IMR-90 (cell line): ENCODE data around the gene C2orf92. TPM values are rescaled to one million over a fixed set of nuclear protein-coding genes. Genes with fewer than 3 reads are reported as not detected.

Source experiments
- ATAC-seq: fragments of 200-7000 bp; cut with Tn5 transposase; 2 replicates; pipeline ENCODE4 v1.9.1; 2020; ENCODE audit warnings: low read depth, mild to moderate bottlenecking, moderate library complexity
- BruUV-seq: library from RNA; stranded (reverse); fragments of 400-500 nt; replicated peaks from 2 replicates; lab custom pipeline; 2021; lab: Mats Ljungman, UMichigan
- CTCF ChIA-PET: fragments of 300-600 bp; formaldehyde crosslinking; extraction: SDS; loops from one replicate; lab custom pipeline; 2021; ENCODE audit warnings: antibody characterized with exemption; lab: Yijun Ruan, JAX
- POLR2A ChIA-PET: fragments of 300-600 bp; sonication (Branson Sonifier 250); formaldehyde crosslinking; loops from one replicate; lab custom pipeline; 2022; ENCODE audit warnings: antibody characterized with exemption; ENCODE audit not compliant: unreplicated experiment; lab: Charles Lee
- DNase-seq: peaks from one replicate; pipeline ENCODE4 v3.0.0; 2013
- H2AFZ ChIP-seq: replicated peaks from 2 replicates; pipeline ENCODE3; 2013; ENCODE audit warnings: low read length, mild to moderate bottlenecking; ENCODE audit not compliant: poor library complexity
- H2AK5ac ChIP-seq: 2 replicates; pipeline ENCODE4 v1.6.1; 2013; ENCODE audit warnings: low read depth, low read length, inconsistent platforms
- H2AK9ac ChIP-seq: replicated peaks from 2 replicates; pipeline ENCODE3; 2013; ENCODE audit warnings: mild to moderate bottlenecking, low read depth, low read length, moderate library complexity; ENCODE audit not compliant: poor library complexity
- H2BK120ac ChIP-seq: 2 replicates; pipeline ENCODE4 v1.6.1; 2013; ENCODE audit warnings: low read depth, low read length, inconsistent platforms
- H2BK15ac ChIP-seq: 3 replicates; pipeline ENCODE4 v1.6.1; 2013; ENCODE audit warnings: low read depth, low read length, inconsistent platforms
- H2BK20ac ChIP-seq: 2 replicates; pipeline ENCODE4 v1.6.1; 2013; ENCODE audit warnings: low read depth, mild to moderate bottlenecking, inconsistent platforms, low read length, moderate library complexity
- H2BK5ac ChIP-seq: 2 replicates; pipeline ENCODE4 v1.6.1; 2013; ENCODE audit warnings: mild to moderate bottlenecking, low read depth, low read length, inconsistent platforms; ENCODE audit not compliant: poor library complexity, severe bottlenecking
- H3K14ac ChIP-seq: replicated peaks from 2 replicates; pipeline ENCODE4 v1.6.1; 2013; ENCODE audit warnings: low read depth, low read length, inconsistent platforms
- H3K18ac ChIP-seq: 2 replicates; pipeline ENCODE4 v1.6.1; 2013; ENCODE audit warnings: low read depth, low read length, control low read depth
- H3K23ac ChIP-seq: 2 replicates; pipeline ENCODE4 v1.6.1; 2013; ENCODE audit warnings: low read depth, low read length, inconsistent platforms
- H3K27ac ChIP-seq: 2 replicates; pipeline ENCODE4 v1.5.1; 2013; ENCODE audit warnings: mild to moderate bottlenecking, control low read depth, low read length; ENCODE audit not compliant: insufficient read depth
- H3K27me3 ChIP-seq: 2 replicates; pipeline ENCODE4 v1.6.1; 2013; ENCODE audit warnings: low read length; ENCODE audit not compliant: control insufficient read depth, insufficient read depth
- H3K36me3 ChIP-seq: 2 replicates; pipeline ENCODE4 v1.6.1; 2013; ENCODE audit warnings: low read length, mixed read lengths; ENCODE audit not compliant: control insufficient read depth, insufficient read depth
- H3K4ac ChIP-seq: 2 replicates; pipeline ENCODE4 v1.6.1; 2013; ENCODE audit warnings: low read depth, low read length, inconsistent platforms
- H3K4me1 ChIP-seq: 2 replicates; pipeline ENCODE4 v1.6.1; 2013; ENCODE audit warnings: low read length, mixed read lengths; ENCODE audit not compliant: control insufficient read depth, insufficient read depth
- H3K4me2 ChIP-seq: 2 replicates; pipeline ENCODE4 v1.6.1; 2013; ENCODE audit warnings: low read depth, mild to moderate bottlenecking, control low read depth, low read length, moderate library complexity
- H3K4me3 ChIP-seq: 2 replicates; pipeline ENCODE4 v1.5.1; 2013; ENCODE audit warnings: low read depth, mild to moderate bottlenecking, control low read depth, low read length, moderate library complexity; ENCODE audit not compliant: insufficient read depth
- H3K56ac ChIP-seq: 2 replicates; pipeline ENCODE4 v1.6.1; 2013; ENCODE audit warnings: low read length, inconsistent platforms; ENCODE audit not compliant: insufficient read depth; ENCODE audit errors: extremely low read depth
- H3K79me1 ChIP-seq, 2 experiments: 2 replicates each; pipeline ENCODE4 v1.6.1; 2013; ENCODE audit warnings: low read length in 2 of 2, inconsistent platforms in 1 of 2, low read depth in 1 of 2
- H3K9ac ChIP-seq: 2 replicates; pipeline ENCODE4 v1.6.1; 2013; ENCODE audit warnings: low read depth, low read length, control low read depth
- H3K9me1 ChIP-seq: 2 replicates; pipeline ENCODE4 v1.6.1; 2013; ENCODE audit warnings: low read length, inconsistent platforms; ENCODE audit not compliant: insufficient read depth
- H3K9me3 ChIP-seq: 2 replicates; pipeline ENCODE4 v1.6.1; 2013; ENCODE audit warnings: low read length; ENCODE audit not compliant: control insufficient read depth, insufficient read depth
- H4K20me1 ChIP-seq: 2 replicates; pipeline ENCODE4 v1.6.1; 2013; ENCODE audit warnings: low read length, inconsistent platforms; ENCODE audit not compliant: insufficient read depth
- H4K5ac ChIP-seq: 2 replicates; pipeline ENCODE4 v1.6.1; 2013; ENCODE audit warnings: mild to moderate bottlenecking, low read depth, low read length, control low read depth
- H4K8ac ChIP-seq, 2 experiments: 2 replicates each; pipeline ENCODE4 v1.6.1; 2013; ENCODE audit warnings: low read depth in 2 of 2, low read length in 2 of 2, control low read depth in 1 of 2, inconsistent platforms in 1 of 2
- H4K91ac ChIP-seq: 2 replicates; pipeline ENCODE4 v1.6.1; 2013; ENCODE audit warnings: low read depth, low read length, inconsistent platforms; ENCODE audit not compliant: insufficient read depth
- ELK1 ChIP-seq: fragments of 150-350 bp; IDR thresholded peaks from 2 replicates; pipeline ENCODE4 v1.6.1; 2016; ENCODE audit warnings: low read depth, mild to moderate bottlenecking, low read length, moderate library complexity, borderline replicate concordance
- MAZ ChIP-seq: IDR thresholded peaks from 2 replicates; pipeline ENCODE4 v1.6.1; 2012; ENCODE audit warnings: low read depth, mild to moderate bottlenecking, low read length, improper control_type of control experiment, moderate library complexity, borderline replicate concordance
- MXI1 ChIP-seq: IDR thresholded peaks from 2 replicates; pipeline ENCODE4 v1.6.1; 2012; ENCODE audit warnings: low read depth, mild to moderate bottlenecking, low read length, moderate library complexity, borderline replicate concordance
- NFE2L2 ChIP-seq: fragments of 150-350 bp; IDR thresholded peaks from 2 replicates; pipeline ENCODE4 v1.6.1; 2016; ENCODE audit warnings: low read depth, mild to moderate bottlenecking, low read length
- POLR2A ChIP-seq: IDR thresholded peaks from 2 replicates; pipeline ENCODE4 v1.6.1; 2012; ENCODE audit warnings: mild to moderate bottlenecking, low read depth, low read length
- RAD21 ChIP-seq: IDR thresholded peaks from 2 replicates; pipeline ENCODE4 v1.6.1; 2012; ENCODE audit warnings: low read length, improper control_type of control experiment
- SMC3 ChIP-seq: fragments of 150-350 bp; IDR thresholded peaks from 2 replicates; pipeline ENCODE4 v1.6.1; 2016; ENCODE audit warnings: low read depth, mild to moderate bottlenecking, antibody characterized with exemption, low read length, moderate library complexity
- WGBS, 2 experiments: methylation state at CpG; one replicate each; pipeline versions ENCODE4 v1.1.5 to v1.1.7; 2013; ENCODE audit warnings: missing lambda C conversion rate in 2 of 2; ENCODE audit not compliant: insufficient read length in 1 of 2; ENCODE audit errors: extremely low coverage in 2 of 2; 5-methylcytosine and 5-hydroxymethylcytosine counted together
- dilution Hi-C: fragments of 300-500 bp; cut with HindIII; formaldehyde crosslinking; loops from one replicate; pipeline ENCODE4 v1.14.3; 2018; ENCODE audit warnings: low sequenced_read_pairs; ENCODE audit not compliant: unreplicated experiment
- in situ Hi-C: fragments of 300-500 bp; cut with MboI; formaldehyde crosslinking; loops from 3 replicates; pipeline ENCODE4 v1.14.3; 2019; ENCODE audit warnings: low sequenced_read_pairs, inconsistent platforms, mixed read lengths
- intact Hi-C: fragments of 100-400 bp; cut with micrococcal nuclease; formaldehyde crosslinking; loops from 2 replicates; pipeline ENCODE4 v1.10.0; 2022
- polyA plus RNA-seq, 3 experiments: library from polyadenylated mRNA; depleted of rRNA; stranded (reverse); fragments of >200 nt; gene quantifications; 2 replicates each; pipeline ENCODE4 v1.2.3, GENCODE V29; 2012; ENCODE audit warnings: low replicate concordance in 1 of 3
- total RNA-seq: library from RNA; depleted of rRNA; stranded (reverse); fragments of >200 nt; gene quantifications from 2 replicates; pipeline ENCODE4 v1.2.3, GENCODE V29; 2012

The C2orf92 gene
- total and polyA plus RNA-seq, 2 of the 4 experiments (the other 2 are of a cell fraction) = 0.90 to 2.5 TPM

- in situ Hi-C loops (no loop called here), dilution Hi-C loops (no loop called here), intact Hi-C loops (no loop called here)
- peak within 1 kb of the TSS; percentile 71 for H4K5ac ChIP-seq
- TF ChIP-seq POLR2A = peak; percentile 80
- no peak for TF ChIP-seq NFE2L2
- TF ChIP-seq SMC3 = no peak
- TF ChIP-seq ELK1 = no peak
- TF ChIP-seq RAD21 = no peak
- no peak for TF ChIP-seq MXI1
- TF ChIP-seq MAZ = peak; percentile 78; the same call in 1 of the 2 replicates
- H3K23ac ChIP-seq = peak within 1 kb of the TSS; percentile 73; the same call in 1 of the 2 replicates
- no TSS peak for BruUV-seq
- H3K36me3 ChIP-seq = peaks cover 18% of the 10 kb centered on the region
- peak within 1 kb of the TSS; percentile 84 for H3K9ac ChIP-seq
- POLR2A ChIA-PET = interaction anchor here (1.9 kb wide), 1 partner anchor 17 kb away, joined by 15 read pairs; the partner anchor contains the start of gene ACTR1B
- H3K9me1 ChIP-seq = no peaks in the 10 kb centered on the region
- H2AFZ ChIP-seq = peak within 1 kb of the TSS; percentile 91
- peak within 1 kb of the TSS; percentile 29; the same call in 1 of the 2 replicates for H3K56ac ChIP-seq
- H4K91ac ChIP-seq = peak within 1 kb of the TSS; percentile 26
- peak within 1 kb of the TSS; percentile 85 for H3K4me2 ChIP-seq
- CTCF ChIA-PET = interaction anchor here (1.6 kb wide), 1 partner anchor 16 kb away, joined by 3 read pairs; no protein-coding TSS in a partner anchor
- H3K79me1 ChIP-seq = peaks cover 13 to 20% of the 10 kb centered on the region in 2 experiments
- H2AK9ac ChIP-seq = peak within 1 kb of the TSS; percentile 92
- H3K27me3 ChIP-seq = no peaks in the 10 kb centered on the region
- no peak within 1 kb of the TSS for H2BK20ac ChIP-seq
- peak within 1 kb of the TSS; percentile 56 for H2BK5ac ChIP-seq
- H4K20me1 ChIP-seq = no peaks in the 10 kb centered on the region
- 0 out of 2 replicates have a peak within 1 kb of the TSS, but pooled peaks have one; percentile 33 for H2AK5ac ChIP-seq
- no peaks in the 10 kb centered on the region for H3K9me3 ChIP-seq
- 0% methylated on average over 19 of the region's 63 CpGs; no CpG with 5 or more reads in 1 of the 2 experiments for WGBS, 2 experiments
- peaks cover 5% of the 10 kb centered on the region; the same call in 1 of the 2 replicates for H3K4me1 ChIP-seq
- peak within 1 kb of the TSS; percentile 70 for H3K4ac ChIP-seq
- peak within 1 kb of the TSS; percentile 74 for H3K27ac ChIP-seq
- peak within 1 kb of the TSS; percentile 51 for H3K14ac ChIP-seq
- DNase-seq = peak; percentile 93
- H3K4me3 ChIP-seq = peak within 1 kb of the TSS; percentile 85
- peak; percentile 99 for ATAC-seq
- no peak within 1 kb of the TSS; the same call in 2 of the 3 replicates for H2BK15ac ChIP-seq
- peak within 1 kb of the TSS; percentile 24 for H2BK120ac ChIP-seq
- H3K18ac ChIP-seq = peak within 1 kb of the TSS; percentile 10; the same call in 1 of the 2 replicates
- H4K8ac ChIP-seq = peak within 1 kb of the TSS; percentile 92
Measured at GRCh38 chr2:97645695-97646629, 23.6 kb upstream of the C2orf92 start, which contains the start of gene COX5B. TSS of gene COX5B (plus strand) at chr2:97646062. CDS start at chr2:97646087, 25 bp downstream.
